GM23338 (cell line): ENCODE results near the gene LORICRIN. TPM values are rescaled to one million over a fixed set of nuclear protein-coding genes. Genes with fewer than 3 reads are reported as not detected.

ENCODE experiments used
- ATAC-seq: fragments of 200-7000 bp; cut with Tn5 transposase; 3 replicates; pipeline ENCODE4 v1.9.1; 2020
- DNase-seq: peaks from one replicate; pipeline ENCODE4 v3.0.0-alpha.2; 2015; ENCODE audit warnings: low spot score
- H2AFZ ChIP-seq: fragments of 200-600 bp; sonication (generic); 2 replicates; pipeline ENCODE4 v1.8.0; 2016; ENCODE audit warnings: antibody characterized with exemption, mild to moderate bottlenecking, moderate library complexity
- H3F3A ChIP-seq: fragments of 200-600 bp; sonication (generic); replicated peaks from 2 replicates; pipeline ENCODE4 v1.8.0; 2017; ENCODE audit warnings: antibody characterized with exemption, mixed run types, low read depth
- H3K27ac ChIP-seq: fragments of 200-600 bp; sonication (generic); 2 replicates; pipeline ENCODE4 v1.6.1; 2016; ENCODE audit warnings: low read depth
- H3K27me3 ChIP-seq: fragments of 200-600 bp; sonication (generic); 2 replicates; pipeline ENCODE4 v1.8.0; 2016; ENCODE audit warnings: mild to moderate bottlenecking, mixed run types, moderate library complexity; ENCODE audit not compliant: insufficient read depth
- H3K36me3 ChIP-seq: fragments of 200-600 bp; sonication (generic); 2 replicates; pipeline ENCODE4 v1.8.0; 2016; ENCODE audit warnings: mild to moderate bottlenecking; ENCODE audit not compliant: insufficient read depth
- H3K4me1 ChIP-seq: fragments of 200-600 bp; sonication (generic); 2 replicates; pipeline ENCODE4 v1.8.0; 2016; ENCODE audit warnings: mild to moderate bottlenecking, moderate library complexity; ENCODE audit not compliant: insufficient read depth
- H3K4me2 ChIP-seq: fragments of 200-600 bp; sonication (generic); 2 replicates; pipeline ENCODE4 v1.7.1; 2017; ENCODE audit warnings: mixed run types
- H3K4me3 ChIP-seq: fragments of 200-600 bp; sonication (generic); 2 replicates; pipeline ENCODE4 v1.6.1; 2016; ENCODE audit warnings: mixed run types
- H3K79me2 ChIP-seq: fragments of 200-600 bp; sonication (generic); replicated peaks from 2 replicates; pipeline ENCODE4 v1.8.0; 2017; ENCODE audit warnings: mild to moderate bottlenecking; ENCODE audit not compliant: insufficient read depth
- H3K9me2 ChIP-seq: fragments of 200-600 bp; sonication (generic); 2 replicates; pipeline ENCODE4 v1.8.0; 2017; ENCODE audit not compliant: insufficient read depth
- H4K20me1 ChIP-seq: fragments of 200-600 bp; sonication (generic); replicated peaks from 2 replicates; pipeline ENCODE4 v1.8.0; 2017; ENCODE audit warnings: mild to moderate bottlenecking; ENCODE audit not compliant: insufficient read depth
- H3K27ac Mint-ChIP-seq: 2 replicates; pipeline ENCODE4 v1.8.0; 2020; ENCODE audit warnings: inconsistent platforms, mild to moderate bottlenecking, moderate library complexity, mixed read lengths
- H3K27me3 Mint-ChIP-seq: 3 replicates; pipeline ENCODE4 v1.8.0; 2022; ENCODE audit warnings: low read depth, mild to moderate bottlenecking, moderate library complexity, mixed read lengths, inconsistent platforms; ENCODE audit not compliant: insufficient read depth, poor library complexity
- H3K36me3 Mint-ChIP-seq: 3 replicates; pipeline ENCODE4 v1.8.0; 2021; ENCODE audit warnings: low read depth, mild to moderate bottlenecking, inconsistent platforms, moderate library complexity, mixed read lengths
- H3K4me1 Mint-ChIP-seq: 3 replicates; pipeline ENCODE4 v1.8.0; 2020; ENCODE audit warnings: mild to moderate bottlenecking, inconsistent platforms, mixed read lengths
- H3K4me3 Mint-ChIP-seq: 3 replicates; pipeline ENCODE4 v1.8.0; 2021; ENCODE audit warnings: moderate library complexity, mild to moderate bottlenecking, inconsistent platforms, mixed read lengths
- H3K9me3 Mint-ChIP-seq: 3 replicates; pipeline ENCODE4 v1.8.0; 2020; ENCODE audit warnings: moderate library complexity, mild to moderate bottlenecking, inconsistent platforms, mixed read lengths
- CREB1 ChIP-seq: fragments of 250-450 bp; sonication (Bioruptor Pico); IDR thresholded peaks from 2 replicates; pipeline ENCODE4 v1.5.0; 2020; ENCODE audit warnings: low read depth, mild to moderate bottlenecking, moderate library complexity
- CTCF ChIP-seq, 2 experiments: fragments of 200-600 bp in 1 of 2; sonication (generic) in 1 of 2; conservative IDR thresholded peaks; 2 replicates each; pipeline versions ENCODE4 v1.5.1 to v1.6.1; 2016 to 2017; ENCODE audit warnings: antibody characterized with exemption in 2 of 2, low read depth in 2 of 2, mild to moderate bottlenecking in 2 of 2, moderate library complexity in 1 of 2
- ETS1 ChIP-seq: IDR thresholded peaks from 2 replicates; pipeline ENCODE4 v1.6.1; 2016; ENCODE audit warnings: antibody characterized with exemption
- EZH2 ChIP-seq: fragments of 200-600 bp; sonication (generic); IDR thresholded peaks from one replicate; pipeline ENCODE4 v1.8.0; 2017; ENCODE audit warnings: antibody characterized with exemption, mild to moderate bottlenecking, low read depth; ENCODE audit not compliant: unreplicated experiment
- EZH2phosphoT487 ChIP-seq: fragments of 200-600 bp; sonication (generic); IDR thresholded peaks from one replicate; pipeline ENCODE4 v1.8.1; 2018; ENCODE audit warnings: antibody characterized with exemption; ENCODE audit not compliant: unreplicated experiment
- JUNB ChIP-seq: IDR thresholded peaks from one replicate; pipeline ENCODE4 v1.6.1; 2016; ENCODE audit warnings: antibody characterized with exemption; ENCODE audit not compliant: unreplicated experiment
- NANOG ChIP-seq: IDR thresholded peaks from 2 replicates; pipeline ENCODE4 v1.6.1; 2016; ENCODE audit warnings: antibody characterized with exemption, borderline replicate concordance
- POLR2AphosphoS5 ChIP-seq: IDR thresholded peaks from 2 replicates; pipeline ENCODE4 v1.6.1; 2016; ENCODE audit warnings: antibody characterized with exemption, low read depth
- REST ChIP-seq: IDR thresholded peaks from one replicate; pipeline ENCODE4 v1.6.1; 2018; ENCODE audit warnings: antibody characterized with exemption; ENCODE audit not compliant: unreplicated experiment
- STAT1 ChIP-seq: IDR thresholded peaks from one replicate; pipeline ENCODE4 v1.6.1; 2016; ENCODE audit warnings: antibody characterized with exemption; ENCODE audit not compliant: unreplicated experiment
- ZNF114 ChIP-seq: fragments of 250-450 bp; sonication (Bioruptor Pico); IDR thresholded peaks from 2 replicates; pipeline ENCODE4 v1.5.0; 2020; ENCODE audit warnings: mild to moderate bottlenecking, moderate library complexity
- ZNF331 ChIP-seq: fragments of 250-450 bp; sonication (Bioruptor Pico); IDR thresholded peaks from 2 replicates; pipeline ENCODE4 v1.5.0; 2020; ENCODE audit warnings: low read depth, mild to moderate bottlenecking, moderate library complexity
- ZNF462 ChIP-seq: fragments of 250-450 bp; sonication (Bioruptor Pico); IDR thresholded peaks from 2 replicates; pipeline ENCODE4 v1.5.0; 2020; ENCODE audit warnings: mild to moderate bottlenecking, moderate library complexity
- long read RNA-seq: library from polyadenylated mRNA; unstranded; transcript quantifications from one replicate; pipeline ENCODE4 v2.0.0, GENCODE V29; 2020; ENCODE audit not compliant: unreplicated experiment
- polyA plus RNA-seq: library from polyadenylated mRNA; unstranded; fragments of >200 nt; fragmentation: Nextera tagmentation; extraction: Ambion mirVana; gene quantifications from 2 replicates; pipeline ENCODE4 v1.2.1, GENCODE V29; 2016
- total RNA-seq: library from RNA; depleted of rRNA; stranded (reverse); fragments of >200 nt; shearing (Covaris generic); gene quantifications from 2 replicates; pipeline ENCODE4 v1.2.3, GENCODE V29; 2014; rRNA removed

Gene LORICRIN
- total RNA-seq = not detected in 2 replicates
- polyA plus RNA-seq = 0.23 and 0.24 TPM in 2 replicates
- long read RNA-seq = 0 reads

GRCh38 chr1:153259387-153259786 lies at the start of gene LORICRIN:
Gene LORICRIN, plus strand, starts transcription at chr1:153259687. Its CDS starts 1,263 bp downstream, at chr1:153260950.
- Histone ChIP-seq H3K27ac (no peak within 1 kb of the TSS), H4K20me1 (0 out of 2 replicates have a peak, but pooled peaks cover 1% of the 10 kb centered on the region), H3K4me3 (peak within 1 kb of the TSS; percentile 63), H3K27me3 (peaks cover 62% of the 10 kb centered on the region), H2AFZ (peak within 1 kb of the TSS; percentile 84; the same call in 1 of the 2 replicates), H3K4me2 (peak within 1 kb of the TSS; percentile 85), H3K4me1 (peaks cover 16% of the 10 kb centered on the region), H3K36me3 (no peaks in the 10 kb centered on the region), H3F3A (peaks cover 12% of the 10 kb centered on the region), H3K9me2 (no peaks in the 10 kb centered on the region), H3K79me2 (no peaks in the 10 kb centered on the region)
- no peaks in the 10 kb centered on the region; the same call in 2 of the 3 replicates for H3K36me3 Mint-ChIP-seq
- H3K4me3 Mint-ChIP-seq = peak within 1 kb of the TSS; percentile 62
- no peak for DNase-seq
- H3K9me3 Mint-ChIP-seq = no peaks in the 10 kb centered on the region; the same call in 2 of the 3 replicates
- H3K27ac Mint-ChIP-seq = no peak within 1 kb of the TSS
- TF ChIP-seq ETS1 = no peak
- TF ChIP-seq CTCF (conservative IDR thresholded peaks at IDR 0.05; ENCODE audit: low read depth in 2 of 2) = no peak
- no peak for TF ChIP-seq CREB1 (CRISPR knock-in tag)
- no peak for TF ChIP-seq EZH2
- TF ChIP-seq ZNF331 (CRISPR knock-in tag) = no peak
- no peak for TF ChIP-seq REST
- TF ChIP-seq NANOG = no peak
- TF ChIP-seq POLR2AphosphoS5 = no peak
- no peak for TF ChIP-seq EZH2phosphoT487
- TF ChIP-seq ZNF114 (CRISPR knock-in tag) = no peak
- no peak for TF ChIP-seq JUNB
- no peak for TF ChIP-seq STAT1
- no peak for TF ChIP-seq ZNF462 (CRISPR knock-in tag)
- H3K27me3 Mint-ChIP-seq = peaks cover 39% of the 10 kb centered on the region
- ATAC-seq = no peak
- peaks cover 19% of the 10 kb centered on the region for H3K4me1 Mint-ChIP-seq
